Activated CD8-positive, alpha-beta T cell treated with anti-CD3 and anti-CD28 coated beads for 36 hours (primary cell): Measurements from ENCODE around the gene SREBF2. TPM values are rescaled to one million over a fixed set of nuclear protein-coding genes. Genes with fewer than 3 reads are reported as not detected.
A peak's percentile ranks its signal among the peaks of the same experiment; 100 is the strongest.

ENCODE experiments used
- ATAC-seq: fragments of 200-7000 bp; cut with Tn5 transposase; one replicate; pipeline ENCODE4 v1.10.0; 2021; ENCODE audit warnings: mild to moderate bottlenecking, moderate library complexity
- CTCF ChIA-PET: fragments of 350-600 bp; sonication (Branson Sonifier 250); formaldehyde crosslinking; loops from one replicate; lab custom pipeline; 2021; ENCODE audit warnings: antibody characterized with exemption; lab: Charles Lee
- POLR2A ChIA-PET: fragments of 350-600 bp; sonication (Branson Sonifier 250); formaldehyde crosslinking; loops from one replicate; lab custom pipeline; 2021; ENCODE audit warnings: antibody characterized with exemption; lab: Charles Lee
- DNase-seq: peaks from one replicate; pipeline ENCODE4 v3.0.0-alpha.2; 2020
- H3K27ac Mint-ChIP-seq: one replicate; pipeline ENCODE4 v1.8.0; 2021; ENCODE audit warnings: mild to moderate bottlenecking, mixed read lengths
- H3K27me3 Mint-ChIP-seq: one replicate; pipeline ENCODE4 v1.8.0; 2021; ENCODE audit warnings: mixed read lengths
- H3K36me3 Mint-ChIP-seq: one replicate; pipeline ENCODE4 v1.8.0; 2021; ENCODE audit warnings: low read depth, mixed read lengths
- H3K4me1 Mint-ChIP-seq: one replicate; pipeline ENCODE4 v1.8.0; 2021; ENCODE audit warnings: low read depth, mixed read lengths
- H3K4me3 Mint-ChIP-seq: one replicate; pipeline ENCODE4 v1.8.0; 2021; ENCODE audit warnings: mild to moderate bottlenecking, moderate library complexity, mixed read lengths
- H3K9me3 Mint-ChIP-seq: one replicate; pipeline ENCODE4 v1.8.0; 2021; ENCODE audit warnings: mixed read lengths
- intact Hi-C: fragments of 100-400 bp; cut with micrococcal nuclease; formaldehyde crosslinking; loops from one replicate; pipeline ENCODE4 v1.10.0; 2022
- total RNA-seq, 2 experiments: library from RNA; stranded (reverse); gene quantifications; one replicate each; pipeline ENCODE4 v1.2.3, GENCODE V29; 2021
- TF ChIP-seq, protein P1 (sequence below): fragments of 200-600 bp; IDR thresholded peaks from one replicate; pipeline ENCODE4 v1.8.0; 2022; ENCODE audit warnings: antibody characterized with exemption, mild to moderate bottlenecking

SREBF2 gene
- total RNA-seq, 2 experiments from 2014 or later: 87.1 to 92.9 TPM

DNA sequence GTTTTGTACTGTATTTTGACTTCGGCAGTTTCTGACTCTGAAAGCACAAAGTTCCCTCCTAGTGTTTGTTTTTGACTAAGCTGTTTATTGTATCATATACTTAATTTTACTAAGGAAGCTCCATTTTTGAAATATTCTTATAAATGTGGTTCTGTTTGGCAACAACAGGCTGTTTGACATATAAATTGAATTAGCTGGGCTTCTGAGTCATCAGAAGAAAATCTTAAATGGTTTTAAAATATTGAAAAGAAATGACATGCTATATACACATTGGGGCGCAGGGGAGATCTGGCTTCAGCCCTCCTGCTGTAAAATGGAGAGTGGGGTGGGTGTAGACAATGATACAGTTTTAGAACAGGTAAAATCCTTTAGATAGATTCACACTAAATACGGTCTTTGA lies 43.4 kb downstream of the SREBF2 start:
- intact Hi-C loops: no loop called here
- H3K36me3 Mint-ChIP-seq: peaks cover 72% of the 10 kb centered on the region
- CTCF ChIA-PET: interaction anchor here (1.2 to 1.5 kb wide), 3 partner anchors 14 to 64 kb away, joined by 4 read pairs; no protein-coding TSS in a partner anchor

GRCh38 chr22:41876675-41877074 lies 43.8 kb downstream of the SREBF2 start:
- ChIA-PET POLR2A (interaction anchor here (0.6 to 2.7 kb wide), 3 partner anchors 14 to 64 kb away, joined by 4 to 19 read pairs (median 4); no protein-coding TSS in a partner anchor), CTCF (interaction anchor here (1.4 to 1.5 kb wide), 2 partner anchors 15 to 64 kb away, joined by 4 read pairs; no protein-coding TSS in a partner anchor)
- ATAC-seq: no peak
- no peaks in the 10 kb centered on the region for H3K27me3 Mint-ChIP-seq
- H3K4me3 Mint-ChIP-seq: no peak overlapping the region
- H3K27ac Mint-ChIP-seq: peak overlapping the region; percentile 17
- TF ChIP-seq, protein P1, sequence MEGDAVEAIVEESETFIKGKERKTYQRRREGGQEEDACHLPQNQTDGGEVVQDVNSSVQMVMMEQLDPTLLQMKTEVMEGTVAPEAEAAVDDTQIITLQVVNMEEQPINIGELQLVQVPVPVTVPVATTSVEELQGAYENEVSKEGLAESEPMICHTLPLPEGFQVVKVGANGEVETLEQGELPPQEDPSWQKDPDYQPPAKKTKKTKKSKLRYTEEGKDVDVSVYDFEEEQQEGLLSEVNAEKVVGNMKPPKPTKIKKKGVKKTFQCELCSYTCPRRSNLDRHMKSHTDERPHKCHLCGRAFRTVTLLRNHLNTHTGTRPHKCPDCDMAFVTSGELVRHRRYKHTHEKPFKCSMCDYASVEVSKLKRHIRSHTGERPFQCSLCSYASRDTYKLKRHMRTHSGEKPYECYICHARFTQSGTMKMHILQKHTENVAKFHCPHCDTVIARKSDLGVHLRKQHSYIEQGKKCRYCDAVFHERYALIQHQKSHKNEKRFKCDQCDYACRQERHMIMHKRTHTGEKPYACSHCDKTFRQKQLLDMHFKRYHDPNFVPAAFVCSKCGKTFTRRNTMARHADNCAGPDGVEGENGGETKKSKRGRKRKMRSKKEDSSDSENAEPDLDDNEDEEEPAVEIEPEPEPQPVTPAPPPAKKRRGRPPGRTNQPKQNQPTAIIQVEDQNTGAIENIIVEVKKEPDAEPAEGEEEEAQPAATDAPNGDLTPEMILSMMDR: no peak
- H3K9me3 Mint-ChIP-seq: no peaks in the 10 kb centered on the region
- no peak for DNase-seq
- peaks cover 46% of the 10 kb centered on the region for H3K4me1 Mint-ChIP-seq
- peaks cover 72% of the 10 kb centered on the region for H3K36me3 Mint-ChIP-seq
- intact Hi-C loops: no loop called here

More for the DNA sequence above, 43.4 kb downstream of the SREBF2 start:
- DNase-seq (no peak), ATAC-seq (no peak)
- Mint-ChIP-seq H3K4me1 (peaks cover 48% of the 10 kb centered on the region), H3K27me3 (no peaks in the 10 kb centered on the region), H3K27ac (peak overlapping the region; percentile 17), H3K4me3 (no peak overlapping the region), H3K9me3 (no peaks in the 10 kb centered on the region)
- POLR2A ChIA-PET: interaction anchor here (0.6 to 2.7 kb wide), 3 partner anchors 13 to 65 kb away, joined by 4 to 19 read pairs (median 4); no protein-coding TSS in a partner anchor
- TF ChIP-seq, protein P1: no peak

- ATAC-seq (no peak), DNase-seq (no peak)
- Mint-ChIP-seq H3K27ac (no peak overlapping the region), H3K9me3 (no peaks in the 10 kb centered on the region), H3K4me3 (no peak overlapping the region), H3K36me3 (peaks cover 74% of the 10 kb centered on the region), H3K27me3 (no peaks in the 10 kb centered on the region), H3K4me1 (peaks cover 18% of the 10 kb centered on the region)
- intact Hi-C loops: no loop called here
- TF ChIP-seq, protein P1: no peak
- ChIA-PET CTCF (interaction anchor here (0.8 to 1.3 kb wide), 3 partner anchors 17 to 81 kb away, joined by 3 read pairs; no protein-coding TSS in a partner anchor), POLR2A (interaction anchor here (0.7 to 1.5 kb wide), 7 partner anchors 12 to 100 kb away, joined by 3 to 5 read pairs (median 4); no protein-coding TSS in a partner anchor)
Observed at GRCh38 chr22:41880653-41881052, 47.7 kb downstream of the SREBF2 start.

GRCh38 chr22:41883400-41883799 lies 50.5 kb downstream of the SREBF2 start:
- Mint-ChIP-seq H3K9me3 (no peaks in the 10 kb centered on the region), H3K36me3 (peaks cover 76% of the 10 kb centered on the region), H3K4me3 (no peak overlapping the region), H3K27me3 (no peaks in the 10 kb centered on the region), H3K27ac (no peak overlapping the region), H3K4me1 (peaks cover 3% of the 10 kb centered on the region)
- DNase-seq (no peak), ATAC-seq (no peak)
- POLR2A ChIA-PET: interaction anchor here (0.6 to 3.0 kb wide), 3 partner anchors 17 to 667 kb away, joined by 3 to 9 read pairs (median 4); no protein-coding TSS in a partner anchor
- intact Hi-C loops: no loop called here
- TF ChIP-seq, protein P1: no peak
- CTCF ChIA-PET: interaction anchor here (1.1 kb wide), 1 partner anchor 9 kb away, joined by 3 read pairs; no protein-coding TSS in a partner anchor

DNA sequence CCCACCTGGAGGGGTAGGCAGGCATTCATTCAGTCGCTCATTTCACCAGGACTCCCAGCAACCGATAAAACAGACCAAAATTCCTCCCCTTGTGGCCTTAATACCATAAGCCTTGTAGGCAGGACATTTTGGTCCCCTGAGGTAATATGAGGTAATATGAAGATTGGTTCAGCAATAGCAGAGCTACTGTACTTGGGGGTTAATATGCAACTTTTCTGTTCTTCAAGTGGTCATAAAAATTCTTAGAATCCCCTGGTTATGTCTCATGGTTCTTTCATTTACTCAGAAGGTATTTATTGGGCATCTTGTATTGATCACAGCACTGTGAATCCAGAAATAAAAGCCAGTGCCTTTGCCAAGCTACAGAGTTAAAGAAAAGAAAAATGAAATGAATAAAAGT lies 52.2 kb downstream of the SREBF2 start:
- DNase-seq (no peak), ATAC-seq (no peak)
- Mint-ChIP-seq H3K27me3 (no peaks in the 10 kb centered on the region), H3K36me3 (peaks cover 80% of the 10 kb centered on the region), H3K27ac (no peak overlapping the region), H3K4me3 (no peak overlapping the region), H3K9me3 (no peaks in the 10 kb centered on the region), H3K4me1 (peaks cover 3% of the 10 kb centered on the region)
- intact Hi-C loops: no loop called here
- TF ChIP-seq, protein P1: no peak
- CTCF ChIA-PET: interaction anchor here (1.2 to 1.3 kb wide), 2 partner anchors 9 to 56 kb away, joined by 5 to 6 read pairs; no protein-coding TSS in a partner anchor
- POLR2A ChIA-PET: interaction anchor here (1.8 to 3.0 kb wide), 2 partner anchors 10 to 15 kb away, joined by 4 to 9 read pairs; no protein-coding TSS in a partner anchor
